HCT116 (cell line): ENCODE measurements around the gene MNAT1. TPM values are rescaled to one million over a fixed set of nuclear protein-coding genes. Genes with fewer than 3 reads are reported as not detected.

Experiments used
- ATAC-seq: fragments of 200-7000 bp; cut with Tn5 transposase; 2 replicates; pipeline ENCODE4 v1.9.1; 2020; ENCODE audit warnings: mild to moderate bottlenecking, moderate library complexity
- BruUV-seq: library from RNA; stranded (reverse); fragments of 400-500 nt; replicated peaks from 2 replicates; lab custom pipeline; 2021; lab: Mats Ljungman, UMichigan
- CTCF ChIA-PET: fragments of 300-600 bp; sonication (Branson Sonifier 250); formaldehyde crosslinking; loops from one replicate; lab custom pipeline; 2021; ENCODE audit warnings: antibody characterized with exemption; lab: Charles Lee
- POLR2A ChIA-PET: fragments of 300-600, 350-600 bp; sonication (Branson Sonifier 250); formaldehyde crosslinking; loops from one replicate; lab custom pipeline; 2021; ENCODE audit warnings: antibody characterized with exemption; lab: Charles Lee
- RAD21 ChIA-PET, 2 experiments: fragments of 300-600 bp; sonication (Branson Sonifier 250); formaldehyde crosslinking; loops; one replicate each; lab custom pipeline; 2023; ENCODE audit warnings: low total read pairs in 2 of 2; ENCODE audit not compliant: uncharacterized antibody in 2 of 2, unreplicated experiment in 2 of 2, low non-redundant PET in 1 of 2; lab: Charles Lee
- DNase-seq: peaks from one replicate; pipeline ENCODE4 v3.0.0-alpha.2; 2010; ENCODE audit warnings: low read depth, low spot score
- H2AFZ ChIP-seq: fragments of 200-600 bp; shearing (Covaris generic), sonication (generic); 2 replicates; pipeline ENCODE4 v1.6.1; 2017; ENCODE audit warnings: low read depth, mixed run types, mixed read lengths, antibody characterized with exemption, low read length; ENCODE audit not compliant: poor library complexity, severe bottlenecking
- H3K27ac ChIP-seq: 2 replicates; pipeline ENCODE4 v1.5.1; 2012; ENCODE audit warnings: low read depth, low read length
- H3K27me3 ChIP-seq: fragments of 200-600 bp; sonication (generic); 2 replicates; pipeline ENCODE4 v1.6.1; 2016; ENCODE audit warnings: mixed run types, low read length, mixed read lengths; ENCODE audit not compliant: insufficient read depth
- H3K36me3 ChIP-seq, 2 experiments: fragments of 200-500 bp in 1 of 2; fragments of 200-600 bp in 1 of 2; sonication (Bioruptor generic) in 1 of 2; sonication (generic) in 1 of 2; 2 replicates each; pipeline versions ENCODE4 v1.5.1 to v1.6.1; 2014 to 2016; ENCODE audit warnings: low read length in 2 of 2, inconsistent platforms in 1 of 2, mixed read lengths in 1 of 2, mixed run types in 1 of 2; ENCODE audit not compliant: insufficient read depth in 2 of 2, control insufficient read depth in 1 of 2
- H3K4me1 ChIP-seq, 2 experiments: fragments of 200-600 bp in 1 of 2; sonication (generic) in 1 of 2; 2 replicates each; pipeline versions ENCODE4 v1.5.1 to v1.6.1; 2012 to 2017; ENCODE audit warnings: low read length in 2 of 2, inconsistent platforms in 1 of 2, mild to moderate bottlenecking in 1 of 2, mixed read lengths in 1 of 2, mixed run types in 1 of 2, moderate library complexity in 1 of 2; ENCODE audit not compliant: insufficient read depth in 2 of 2, control insufficient read depth in 1 of 2
- H3K4me2 ChIP-seq: fragments of 200-600 bp; sonication (generic); 2 replicates; pipeline ENCODE4 v1.6.1; 2017; ENCODE audit warnings: mixed run types, low read length, mixed read lengths
- H3K4me3 ChIP-seq, 2 experiments: fragments of 200-600 bp in 1 of 2; sonication (generic) in 1 of 2; replicated peaks in 1 of 2; 2 replicates each; pipeline ENCODE4 v1.5.1; 2011 to 2016; ENCODE audit warnings: low read length in 2 of 2, control low read depth in 1 of 2, low read depth in 1 of 2, mild to moderate bottlenecking in 1 of 2, mixed read lengths in 1 of 2, mixed run types in 1 of 2
- H3K79me2 ChIP-seq: fragments of 200-600 bp; sonication (generic); 2 replicates; pipeline ENCODE4 v1.6.1; 2017; ENCODE audit warnings: mild to moderate bottlenecking, mixed run types, low read length, moderate library complexity, mixed read lengths; ENCODE audit not compliant: insufficient read depth
- H3K9ac ChIP-seq: fragments of 200-600 bp; sonication (generic); 2 replicates; pipeline ENCODE4 v1.6.1; 2016; ENCODE audit warnings: low read length, mixed read lengths
- H3K9me2 ChIP-seq: fragments of 200-600 bp; sonication (generic), shearing (Covaris generic); 2 replicates; pipeline ENCODE4 v1.6.1; 2017; ENCODE audit warnings: mixed run types, mild to moderate bottlenecking, moderate library complexity; ENCODE audit not compliant: insufficient read depth
- H3K9me3 ChIP-seq, 2 experiments: fragments of 200-500 bp in 1 of 2; fragments of 200-600 bp in 1 of 2; sonication (Bioruptor generic) in 1 of 2; sonication (generic) in 1 of 2; 2 replicates each; pipeline ENCODE4 v1.6.1; 2014 to 2017; ENCODE audit warnings: low read length in 2 of 2, mixed read lengths in 2 of 2, inconsistent platforms in 1 of 2, low read depth in 1 of 2, mild to moderate bottlenecking in 1 of 2, mixed run types in 1 of 2, moderate library complexity in 1 of 2; ENCODE audit not compliant: control insufficient read depth in 1 of 2, insufficient read depth in 1 of 2
- H4K20me1 ChIP-seq: fragments of 200-600 bp; sonication (generic), shearing (Covaris generic); 2 replicates; pipeline ENCODE4 v1.6.1; 2017; ENCODE audit warnings: mixed run types, mild to moderate bottlenecking, moderate library complexity; ENCODE audit not compliant: insufficient read depth
- CBX3 ChIP-seq: IDR thresholded peaks from 2 replicates; pipeline ENCODE4 v1.6.1; 2012; ENCODE audit warnings: low read depth
- CEBPB ChIP-seq: IDR thresholded peaks from 2 replicates; pipeline ENCODE4 v1.6.1; 2012; ENCODE audit warnings: low read depth
- EGR1 ChIP-seq: IDR thresholded peaks from 2 replicates; pipeline ENCODE4 v1.6.1; 2012; ENCODE audit warnings: low read depth
- EZH2 ChIP-seq: fragments of 200-600 bp; sonication (generic); IDR thresholded peaks from 2 replicates; pipeline ENCODE4 v1.6.1; 2017; ENCODE audit warnings: antibody characterized with exemption, mixed run types
- EZH2phosphoT487 ChIP-seq: fragments of 200-600 bp; IDR thresholded peaks from 2 replicates; pipeline ENCODE4 v1.6.1; 2018; ENCODE audit warnings: antibody characterized with exemption, borderline replicate concordance
- FOSL1 ChIP-seq: IDR thresholded peaks from 2 replicates; pipeline ENCODE4 v1.6.1; 2012; ENCODE audit warnings: low read depth
- SIN3A ChIP-seq: IDR thresholded peaks from 2 replicates; pipeline ENCODE4 v1.6.1; 2012; ENCODE audit warnings: low read depth
- SP1 ChIP-seq: IDR thresholded peaks from 2 replicates; pipeline ENCODE4 v1.6.1; 2012; ENCODE audit warnings: low read depth
- ZFX ChIP-seq: fragments of 450-650 bp; IDR thresholded peaks from 2 replicates; pipeline ENCODE4 v1.6.1; 2017
- intact Hi-C: fragments of 100-400 bp; cut with micrococcal nuclease; formaldehyde crosslinking; loops from 2 replicates; pipeline ENCODE4 v1.10.0; 2022
- total RNA-seq: library from RNA; stranded (reverse); gene quantifications from one replicate; pipeline ENCODE4 v1.2.1, GENCODE V29; 2021; ENCODE audit not compliant: unreplicated experiment
- TF ChIP-seq, protein P1 (sequence below): IDR thresholded peaks from 2 replicates; pipeline ENCODE4 v1.6.1; 2011; ENCODE audit warnings: mild to moderate bottlenecking, low read length, moderate library complexity; ENCODE audit not compliant: insufficient replicate concordance; ENCODE audit errors: extremely low read depth
- TF ChIP-seq, protein P2 (sequence below): IDR thresholded peaks from 2 replicates; pipeline ENCODE4 v1.6.1; 2012; ENCODE audit warnings: low read depth

Gene MNAT1
- total RNA-seq, 1 experiment from 2014 or later: 49.3 TPM

DNA sequence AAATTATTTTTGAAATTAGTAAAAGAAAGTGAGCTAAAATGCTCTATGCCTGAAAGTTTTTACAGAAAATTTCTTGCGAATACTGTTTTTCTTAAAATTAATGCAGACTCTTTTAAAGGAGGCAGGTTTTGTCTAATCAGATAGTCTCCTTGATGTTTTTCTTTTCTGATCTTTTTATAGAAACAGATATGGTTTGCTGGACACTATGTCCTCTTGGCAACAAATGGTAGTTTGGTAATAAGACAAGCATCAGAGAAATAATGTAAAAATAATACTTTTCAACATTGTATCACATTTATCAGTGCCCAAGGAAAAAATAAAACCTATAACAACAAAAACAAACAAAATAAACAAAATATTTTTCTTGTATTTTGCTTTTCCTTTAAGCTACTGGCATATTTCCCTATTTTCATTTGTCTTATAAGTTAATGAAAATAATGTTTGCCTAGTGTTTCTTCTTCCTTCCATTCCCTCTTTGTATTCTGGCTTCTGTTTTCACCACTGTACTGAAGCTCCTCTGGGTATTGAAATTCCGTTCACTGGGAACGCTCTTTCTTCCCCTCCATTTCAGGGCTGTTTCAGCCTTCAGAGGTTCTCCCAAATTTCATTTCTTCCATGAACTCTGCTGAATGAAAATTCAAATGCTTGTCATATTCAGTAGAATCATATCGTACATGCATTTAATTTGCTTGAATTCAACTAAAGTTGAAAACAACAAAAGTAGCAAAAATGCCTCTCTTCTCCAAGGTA, 131.0 kb downstream of the MNAT1 start:
- no TSS peak for BruUV-seq
- Histone ChIP-seq H2AFZ (no peak overlapping the region), H3K27ac (no peak overlapping the region), H3K36me3 (no peaks in the 10 kb centered on the region), H3K27me3 (no peaks in the 10 kb centered on the region), H3K4me2 (no peak overlapping the region), H4K20me1 (no peaks in the 10 kb centered on the region), H3K4me1 (peaks cover 6 to 10% of the 10 kb centered on the region in 2 experiments; a peak in 3 of 4 replicates), H3K79me2 (no peaks in the 10 kb centered on the region; the same call in 1 of the 2 replicates), H3K9ac (no peak overlapping the region), H3K4me3 (no peak overlapping the region), H3K9me2 (no peaks in the 10 kb centered on the region), H3K9me3 (no peaks in the 10 kb centered on the region)
- intact Hi-C loops: no loop called here
- ChIA-PET CTCF (no interaction called here), POLR2A (no interaction called here), RAD21 (no interaction called here)
- no peak for ATAC-seq
- DNase-seq: no peak
- TF ChIP-seq EZH2phosphoT487 (no peak), EZH2 (no peak), CEBPB (no peak), CBX3 (no peak), SP1 (no peak), SIN3A (no peak), FOSL1 (no peak), ZFX (no peak), EGR1 (no peak)
- TF ChIP-seq, protein P1, sequence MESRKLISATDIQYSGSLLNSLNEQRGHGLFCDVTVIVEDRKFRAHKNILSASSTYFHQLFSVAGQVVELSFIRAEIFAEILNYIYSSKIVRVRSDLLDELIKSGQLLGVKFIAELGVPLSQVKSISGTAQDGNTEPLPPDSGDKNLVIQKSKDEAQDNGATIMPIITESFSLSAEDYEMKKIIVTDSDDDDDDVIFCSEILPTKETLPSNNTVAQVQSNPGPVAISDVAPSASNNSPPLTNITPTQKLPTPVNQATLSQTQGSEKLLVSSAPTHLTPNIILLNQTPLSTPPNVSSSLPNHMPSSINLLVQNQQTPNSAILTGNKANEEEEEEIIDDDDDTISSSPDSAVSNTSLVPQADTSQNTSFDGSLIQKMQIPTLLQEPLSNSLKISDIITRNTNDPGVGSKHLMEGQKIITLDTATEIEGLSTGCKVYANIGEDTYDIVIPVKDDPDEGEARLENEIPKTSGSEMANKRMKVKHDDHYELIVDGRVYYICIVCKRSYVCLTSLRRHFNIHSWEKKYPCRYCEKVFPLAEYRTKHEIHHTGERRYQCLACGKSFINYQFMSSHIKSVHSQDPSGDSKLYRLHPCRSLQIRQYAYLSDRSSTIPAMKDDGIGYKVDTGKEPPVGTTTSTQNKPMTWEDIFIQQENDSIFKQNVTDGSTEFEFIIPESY: no peak
- TF ChIP-seq, protein P2, sequence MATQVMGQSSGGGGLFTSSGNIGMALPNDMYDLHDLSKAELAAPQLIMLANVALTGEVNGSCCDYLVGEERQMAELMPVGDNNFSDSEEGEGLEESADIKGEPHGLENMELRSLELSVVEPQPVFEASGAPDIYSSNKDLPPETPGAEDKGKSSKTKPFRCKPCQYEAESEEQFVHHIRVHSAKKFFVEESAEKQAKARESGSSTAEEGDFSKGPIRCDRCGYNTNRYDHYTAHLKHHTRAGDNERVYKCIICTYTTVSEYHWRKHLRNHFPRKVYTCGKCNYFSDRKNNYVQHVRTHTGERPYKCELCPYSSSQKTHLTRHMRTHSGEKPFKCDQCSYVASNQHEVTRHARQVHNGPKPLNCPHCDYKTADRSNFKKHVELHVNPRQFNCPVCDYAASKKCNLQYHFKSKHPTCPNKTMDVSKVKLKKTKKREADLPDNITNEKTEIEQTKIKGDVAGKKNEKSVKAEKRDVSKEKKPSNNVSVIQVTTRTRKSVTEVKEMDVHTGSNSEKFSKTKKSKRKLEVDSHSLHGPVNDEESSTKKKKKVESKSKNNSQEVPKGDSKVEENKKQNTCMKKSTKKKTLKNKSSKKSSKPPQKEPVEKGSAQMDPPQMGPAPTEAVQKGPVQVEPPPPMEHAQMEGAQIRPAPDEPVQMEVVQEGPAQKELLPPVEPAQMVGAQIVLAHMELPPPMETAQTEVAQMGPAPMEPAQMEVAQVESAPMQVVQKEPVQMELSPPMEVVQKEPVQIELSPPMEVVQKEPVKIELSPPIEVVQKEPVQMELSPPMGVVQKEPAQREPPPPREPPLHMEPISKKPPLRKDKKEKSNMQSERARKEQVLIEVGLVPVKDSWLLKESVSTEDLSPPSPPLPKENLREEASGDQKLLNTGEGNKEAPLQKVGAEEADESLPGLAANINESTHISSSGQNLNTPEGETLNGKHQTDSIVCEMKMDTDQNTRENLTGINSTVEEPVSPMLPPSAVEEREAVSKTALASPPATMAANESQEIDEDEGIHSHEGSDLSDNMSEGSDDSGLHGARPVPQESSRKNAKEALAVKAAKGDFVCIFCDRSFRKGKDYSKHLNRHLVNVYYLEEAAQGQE: no peak
